RPMI7951 (cell line): ENCODE measurements around the gene IRAK4. TPM values are rescaled to one million over a fixed set of nuclear protein-coding genes. Genes with fewer than 3 reads are reported as not detected.
A peak's percentile ranks its signal among the peaks of the same experiment; 100 is the strongest.

Experiments
- DNase-seq: peaks from one replicate; pipeline ENCODE4 v3.0.0-alpha.2; 2012; ENCODE audit warnings: low read depth
- total RNA-seq: library from RNA; depleted of rRNA; stranded (reverse); fragments of >200 nt; shearing (Covaris generic); gene quantifications from 2 replicates; pipeline ENCODE4 v1.2.3, GENCODE V29; 2014; rRNA removed

IRAK4 gene
- total RNA-seq, 1 experiment from 2014 or later: 13.7 TPM

- DNase-seq: peak; percentile 30
These were observed 77.8 kb downstream of the IRAK4 start for GRCh38 chr12:43836475-43836989.

Other genes with a start within 250 kb of the IRAK4 start
- not detected in 2 replicates for gene ADAMTS20, start 206.7 kb upstream of the IRAK4 start, total RNA-seq
- 11.6 and 14.1 TPM in 2 replicates for gene PUS7L, start 161 bp upstream of the IRAK4 start, total RNA-seq
- gene TWF1, start 47.4 kb downstream of the IRAK4 start, total RNA-seq: 188 and 222 TPM in 2 replicates
- 14.3 and 14.9 TPM in 2 replicates for gene TMEM117, start 77.1 kb downstream of the IRAK4 start, total RNA-seq